Activated naive CD8-positive, alpha-beta T cell treated with anti-CD3 and anti-CD28 coated beads, Interleukin-2, amount 50 U/mL, for 24 hours (primary cell): ENCODE measurements around the gene FKBP15.
"Not testable (repeated sequence)": the region's sequence is repeated elsewhere in the genome, so short reads cannot be mapped to it uniquely, and the experiment has no call there.

Experiments
- ATAC-seq: fragments of 150-1000 bp; cut with Tn5 transposase; one replicate; pipeline ENCODE4 v1.10.0; 2021
- DNase-seq: peaks from one replicate; pipeline ENCODE4 v3.0.0; 2021
- H3K27ac Mint-ChIP-seq: one replicate; pipeline ENCODE4 v1.8.0; 2021; ENCODE audit warnings: mild to moderate bottlenecking, mixed read lengths
- H3K27me3 Mint-ChIP-seq: one replicate; pipeline ENCODE4 v1.8.0; 2021; ENCODE audit warnings: mixed read lengths
- H3K36me3 Mint-ChIP-seq: one replicate; pipeline ENCODE4 v1.8.0; 2021; ENCODE audit warnings: low read depth, mixed read lengths
- H3K4me1 Mint-ChIP-seq: one replicate; pipeline ENCODE4 v1.8.0; 2021; ENCODE audit warnings: mixed read lengths
- H3K4me3 Mint-ChIP-seq: one replicate; pipeline ENCODE4 v1.8.0; 2021; ENCODE audit warnings: mild to moderate bottlenecking, moderate library complexity, mixed read lengths
- H3K9me3 Mint-ChIP-seq: one replicate; pipeline ENCODE4 v1.8.0; 2021; ENCODE audit warnings: mixed read lengths

The FKBP15 gene

DNA sequence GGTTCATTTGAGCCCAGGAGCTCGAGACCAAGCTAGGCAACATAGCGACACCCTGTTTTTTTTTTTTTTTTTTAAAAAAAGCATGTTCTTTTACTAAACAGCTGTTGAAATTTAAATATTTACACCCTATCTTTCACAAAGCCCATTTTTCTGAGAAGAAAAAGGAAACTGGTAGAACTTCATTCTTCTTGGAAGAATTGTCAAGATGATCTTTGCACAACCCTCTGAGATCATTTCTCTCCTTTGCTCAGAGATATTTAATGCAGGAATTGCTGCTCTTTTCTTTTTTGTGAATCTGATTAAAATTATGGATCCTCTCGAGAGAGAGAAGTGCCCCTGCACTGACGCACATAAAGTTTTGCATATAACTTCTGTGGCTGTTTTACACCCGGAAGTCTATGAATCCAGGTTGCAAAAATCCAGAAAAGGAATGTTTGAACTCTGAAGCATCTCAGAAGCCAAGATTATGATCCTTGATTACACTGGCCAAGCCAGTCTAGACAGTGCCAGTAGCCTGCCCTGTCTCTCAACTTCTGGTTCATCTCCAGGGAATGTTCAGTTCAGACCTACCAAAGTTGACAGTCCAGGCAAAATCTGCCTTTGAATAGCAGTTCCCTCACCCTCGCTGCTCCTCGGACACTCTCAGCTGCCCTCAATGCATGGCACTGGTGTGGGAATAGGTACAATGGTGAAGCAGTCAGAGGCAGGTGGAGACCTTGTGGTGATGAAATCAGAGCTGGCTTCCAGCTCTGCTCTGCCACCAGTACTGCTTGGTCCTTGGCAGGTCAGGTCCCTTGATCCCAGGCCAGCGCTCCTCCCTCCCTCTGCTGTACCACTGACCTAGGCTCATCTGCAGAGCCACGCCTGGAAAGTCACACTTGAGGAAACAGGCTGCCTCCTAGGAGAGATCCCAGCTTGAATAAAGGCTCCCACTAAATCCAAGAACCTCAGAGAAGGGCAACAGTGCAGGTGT lies 83.6 kb downstream of the FKBP15 start:
- Mint-ChIP-seq H3K4me3 (no peak overlapping the region), H3K27me3 (peaks cover 7% of the 10 kb centered on the region), H3K27ac (no peak overlapping the region), H3K36me3 (no peaks in the 10 kb centered on the region), H3K9me3 (peaks cover 9% of the 10 kb centered on the region), H3K4me1 (no peaks in the 10 kb centered on the region)
- no peak for ATAC-seq
- no peak for DNase-seq

DNA sequence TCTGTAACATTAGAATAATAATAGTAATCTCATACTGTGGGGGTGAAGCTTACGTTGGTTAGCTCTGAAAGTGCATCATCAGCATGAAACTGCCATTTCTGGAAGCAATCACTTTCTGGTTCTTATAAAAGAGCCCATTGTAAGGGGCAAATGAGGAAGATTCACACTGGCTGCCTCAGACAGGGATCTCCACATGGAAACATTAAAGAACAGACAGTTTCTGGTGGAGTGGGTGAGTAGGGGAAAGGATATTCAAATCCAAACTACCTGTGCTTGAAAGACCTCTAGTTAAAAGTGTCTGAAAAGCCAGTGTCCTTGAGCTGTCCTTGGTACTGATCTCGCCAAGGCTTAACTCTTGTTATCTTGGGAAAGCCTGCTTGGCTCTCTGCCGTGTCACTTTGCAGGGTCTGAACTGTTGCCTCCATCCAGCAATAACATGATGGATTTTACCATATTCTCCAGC lies 89.4 kb downstream of the FKBP15 start:
- DNase-seq (no peak), ATAC-seq (no peak)
- Mint-ChIP-seq H3K4me1 (no peaks in the 10 kb centered on the region), H3K27me3 (peaks cover 26% of the 10 kb centered on the region), H3K4me3 (no peak overlapping the region), H3K9me3 (no peaks in the 10 kb centered on the region), H3K27ac (no peak overlapping the region), H3K36me3 (no peaks in the 10 kb centered on the region)

DNA sequence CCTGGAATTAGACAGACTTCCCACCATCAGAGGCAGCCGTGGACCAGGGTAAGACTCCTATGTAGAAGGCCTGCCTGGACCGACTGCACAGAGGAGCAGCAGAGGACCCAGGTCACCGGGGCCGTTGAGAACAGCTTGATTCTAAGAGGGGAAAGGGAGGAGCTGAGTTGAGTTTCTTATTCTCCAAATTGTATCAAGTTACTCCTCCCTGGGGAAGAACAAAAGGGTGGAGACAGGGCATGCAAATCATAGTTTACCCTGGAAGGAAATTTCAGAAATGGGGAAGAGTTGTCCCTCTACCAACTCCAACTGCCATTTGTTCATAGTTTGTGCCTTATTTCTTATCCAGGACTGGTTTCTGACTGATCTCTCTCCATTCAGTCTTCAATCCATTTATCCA lies 91.2 kb downstream of the FKBP15 start:
- H3K9me3 Mint-ChIP-seq: no peaks in the 10 kb centered on the region
- H3K27ac Mint-ChIP-seq: no peak overlapping the region
- peaks cover 23% of the 10 kb centered on the region for H3K27me3 Mint-ChIP-seq
- ATAC-seq: no peak
- H3K4me1 Mint-ChIP-seq: no peaks in the 10 kb centered on the region
- no peak for DNase-seq
- no peaks in the 10 kb centered on the region for H3K36me3 Mint-ChIP-seq
- no peak overlapping the region for H3K4me3 Mint-ChIP-seq

DNA sequence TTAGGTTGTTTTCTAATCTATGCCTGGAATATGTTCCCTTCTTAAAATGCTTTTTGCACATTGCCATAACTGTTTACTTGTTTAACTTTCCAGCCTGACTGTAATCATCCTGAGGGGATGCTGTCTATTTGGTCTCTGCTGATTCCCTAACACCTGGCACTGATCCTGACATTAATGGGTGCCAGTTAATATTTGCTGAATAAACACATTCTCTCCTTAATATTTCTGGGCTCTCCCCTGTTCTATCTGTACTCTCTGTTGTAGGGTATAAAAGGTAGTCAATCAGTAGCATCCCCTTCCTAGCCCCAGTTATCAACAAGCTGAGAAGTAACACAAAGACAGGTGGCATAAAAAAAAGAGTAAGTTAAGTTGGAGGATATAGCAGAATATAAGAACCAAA lies 91.6 kb downstream of the FKBP15 start:
- ATAC-seq: no peak
- H3K27me3 Mint-ChIP-seq: peaks cover 23% of the 10 kb centered on the region
- no peaks in the 10 kb centered on the region for H3K9me3 Mint-ChIP-seq
- no peaks in the 10 kb centered on the region for H3K4me1 Mint-ChIP-seq
- H3K27ac Mint-ChIP-seq: no peak overlapping the region
- no peaks in the 10 kb centered on the region for H3K36me3 Mint-ChIP-seq
- DNase-seq: no peak
- no peak overlapping the region for H3K4me3 Mint-ChIP-seq

DNA sequence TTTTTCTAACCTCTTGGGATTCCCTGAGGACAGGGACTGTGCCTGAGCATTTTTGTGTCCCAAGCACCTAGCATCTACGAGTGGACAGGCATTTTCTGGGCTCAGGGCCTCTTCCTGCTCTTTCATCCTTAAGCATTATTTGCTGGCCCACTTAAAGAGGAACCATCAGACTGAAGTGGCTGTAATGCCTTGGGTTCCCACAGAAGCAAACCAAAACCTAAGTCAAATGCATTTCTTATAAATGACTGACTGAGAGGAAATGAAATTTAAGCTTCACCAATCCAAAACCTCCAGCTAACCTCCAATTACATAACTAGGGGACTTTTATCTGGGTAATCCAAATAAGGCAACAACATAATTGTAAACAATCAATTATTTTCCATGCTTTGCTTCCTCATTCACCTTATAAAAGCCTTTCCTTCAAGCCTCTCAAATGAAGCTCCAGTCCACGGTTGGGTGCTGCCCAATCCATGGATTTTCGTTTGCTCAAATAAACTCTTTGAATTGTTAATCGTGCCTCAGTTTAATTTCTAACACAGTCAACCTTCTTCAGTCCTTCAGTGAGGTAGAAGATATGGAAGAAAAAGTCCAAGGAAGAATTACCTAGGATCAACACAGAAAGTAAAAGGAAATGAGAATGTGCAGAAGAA lies 95.6 kb downstream of the FKBP15 start:
- Mint-ChIP-seq H3K4me1 (no peaks in the 10 kb centered on the region), H3K36me3 (no peaks in the 10 kb centered on the region), H3K27me3 (peaks cover 21% of the 10 kb centered on the region), H3K4me3 (no peak overlapping the region), H3K27ac (no peak overlapping the region), H3K9me3 (no peaks in the 10 kb centered on the region)
- DNase-seq: no peak
- no peak for ATAC-seq

DNA sequence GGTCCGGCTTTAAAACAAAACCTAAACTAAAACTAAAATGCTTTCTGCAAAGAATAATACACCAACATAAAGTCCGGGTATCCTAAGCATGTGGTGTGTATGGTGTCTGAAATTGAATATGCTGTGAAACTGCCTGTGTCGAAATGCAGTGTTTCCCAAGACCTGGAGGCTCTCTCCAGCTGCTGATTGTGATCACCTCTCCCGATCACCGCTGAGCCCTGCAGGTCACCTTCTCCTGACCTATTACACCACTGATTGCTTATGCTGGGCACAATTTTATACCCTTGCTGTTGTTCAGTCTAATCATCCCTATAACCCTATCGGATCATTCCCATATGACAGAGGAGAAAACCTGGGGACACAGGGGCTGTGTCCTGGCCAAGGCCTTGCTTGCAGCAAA lies 102.2 kb downstream of the FKBP15 start:
- H3K9me3 Mint-ChIP-seq, DNase-seq, H3K27ac Mint-ChIP-seq, H3K4me1 Mint-ChIP-seq, H3K4me3 Mint-ChIP-seq, ATAC-seq, H3K27me3 Mint-ChIP-seq, H3K36me3 Mint-ChIP-seq: not testable (repeated sequence)
